ENCODE measurements around the gene KATNIP.

GRCh38 chr16:27597361-27597760, 47.4 kb downstream of the KATNIP start:
- no peak for TF ChIP-seq CTCF (IDR thresholded peaks at IDR 0.05)
- TF ChIP-seq POLR2A (IDR thresholded peaks at IDR 0.05) = no peak

All from thyroid gland (tissue), 4 donors.